ENCODE results near the gene CIPC.

Gene CIPC

DNA sequence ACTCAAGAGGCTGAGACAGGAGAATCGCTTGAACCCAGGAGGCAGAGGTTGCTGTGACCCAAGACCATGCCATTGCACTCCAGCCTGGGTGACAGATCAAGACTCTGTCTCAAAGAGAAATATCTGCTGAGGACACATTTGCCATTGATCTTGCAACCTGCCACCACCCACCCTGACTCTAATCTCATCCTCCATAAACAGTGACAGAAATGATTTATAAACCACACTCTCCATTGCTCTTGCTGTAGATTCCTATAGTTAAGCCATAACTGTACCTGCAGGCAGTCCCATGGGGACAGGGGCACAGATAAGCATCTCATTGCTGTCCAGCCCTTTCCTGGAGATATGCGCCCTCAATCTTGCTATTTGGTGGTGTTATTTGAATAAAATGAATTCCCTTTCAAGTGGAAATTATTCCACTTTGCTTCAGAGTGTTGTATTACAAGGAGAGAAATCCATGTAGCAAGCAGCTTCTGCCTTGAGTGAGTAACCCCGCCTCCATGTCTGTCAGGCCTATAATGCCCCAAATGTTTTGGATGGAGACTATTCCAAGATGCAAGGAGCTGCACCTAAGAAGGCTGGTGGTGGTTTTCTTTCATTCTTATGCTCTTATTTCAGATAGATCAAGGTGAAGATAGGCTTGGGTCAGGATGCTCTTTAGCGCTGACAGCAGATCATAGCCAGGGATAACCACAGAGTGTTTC is 46.5 kb downstream of the CIPC start:
- in situ Hi-C loops (cut with HindIII; ENCODE audit: low sequenced_read_pairs): no loop called here

DNA sequence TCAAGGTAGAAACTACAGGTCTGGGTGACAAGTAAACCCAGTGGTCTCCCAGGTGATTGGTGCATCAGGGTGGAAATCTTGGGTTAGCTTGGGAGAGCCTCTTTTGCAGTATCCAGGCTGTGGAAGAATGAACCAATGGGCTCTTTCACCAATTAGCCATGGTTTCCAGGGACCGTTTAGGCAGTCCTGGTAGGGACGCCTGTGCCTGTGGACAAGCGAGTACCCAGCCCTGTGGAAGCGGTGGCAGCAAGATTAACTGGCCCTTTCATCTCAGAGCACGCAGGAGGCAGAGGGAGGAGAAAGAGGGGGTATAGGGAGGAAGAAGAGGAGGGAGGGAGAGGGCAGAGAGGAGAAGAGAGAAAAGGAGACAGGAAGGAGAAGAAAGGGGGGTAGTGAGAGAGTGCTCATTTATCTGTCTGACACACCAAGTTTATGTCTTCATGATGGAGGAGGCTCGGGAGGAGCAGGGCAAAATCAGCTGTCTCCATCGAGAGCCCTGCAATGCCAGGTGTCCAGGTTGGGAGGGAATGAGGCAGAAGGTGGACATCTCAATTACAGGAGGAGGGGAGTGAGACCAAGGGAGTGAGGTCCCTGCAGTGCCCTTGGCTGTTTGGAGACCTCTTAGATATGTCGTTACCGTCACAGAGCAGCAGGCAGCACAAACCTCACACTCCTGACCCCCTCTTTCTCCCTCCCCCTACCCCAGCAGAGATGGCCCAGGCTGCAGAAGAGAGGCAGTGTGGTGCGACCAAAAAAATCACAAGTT is 48.1 kb downstream of the CIPC start:
- in situ Hi-C loops (cut with HindIII; ENCODE audit: low sequenced_read_pairs): no loop called here

DNA sequence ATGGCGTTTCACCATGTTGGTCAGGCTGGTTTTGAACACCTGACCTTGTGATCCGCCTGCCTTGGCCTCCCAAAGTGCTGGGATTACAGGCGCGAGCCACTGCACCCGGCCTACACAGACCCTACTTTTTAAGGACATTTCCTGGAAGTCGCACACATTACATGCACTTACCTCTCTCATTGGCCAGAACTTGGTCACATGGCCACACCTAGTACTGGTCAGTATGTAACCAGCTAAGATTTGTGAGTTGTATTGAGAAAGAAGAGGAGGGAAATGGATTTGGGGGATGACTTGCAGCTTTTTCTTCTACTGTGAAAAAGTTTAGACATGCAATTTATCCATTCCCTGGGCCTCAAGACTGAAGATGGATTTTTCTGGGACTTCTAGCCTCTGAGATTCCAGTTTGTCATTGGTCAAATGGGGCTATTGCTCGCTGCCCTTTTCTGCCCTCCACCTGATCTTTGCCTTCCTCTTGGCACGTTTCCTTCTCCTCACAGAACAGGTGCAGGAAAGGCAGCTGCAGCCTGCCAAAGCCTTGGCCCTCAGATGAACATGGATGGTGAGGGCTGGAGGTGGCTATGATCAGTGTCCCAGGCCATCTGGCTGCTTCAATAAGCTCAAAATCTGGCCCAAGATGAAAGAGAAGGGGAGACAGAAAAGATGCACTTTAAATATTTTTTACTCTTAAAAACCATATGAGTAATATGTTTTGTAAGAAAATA is 50.6 kb downstream of the CIPC start:
- in situ Hi-C loops (cut with HindIII; ENCODE audit: low sequenced_read_pairs): no loop called here

DNA sequence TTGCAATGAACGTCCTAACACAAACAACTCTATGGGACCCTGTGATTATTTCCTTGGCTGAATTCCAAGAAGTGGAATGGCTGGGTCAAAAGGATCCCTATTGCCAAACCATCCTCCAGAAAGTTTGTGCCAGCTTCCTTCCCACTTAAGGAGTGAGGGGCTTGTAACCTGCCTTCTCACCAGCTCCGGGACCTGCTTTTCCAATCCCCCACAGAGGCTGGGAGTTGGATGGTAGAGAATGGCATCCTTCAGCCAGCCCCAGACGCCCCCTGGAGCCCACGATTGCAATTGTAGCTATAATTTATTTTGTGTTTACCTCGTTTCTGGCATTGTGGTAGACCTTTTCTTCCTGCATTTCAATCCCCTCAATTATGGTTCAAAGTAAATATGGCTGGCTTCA is 53.2 kb downstream of the CIPC start:
- in situ Hi-C loops (cut with HindIII; ENCODE audit: low sequenced_read_pairs): no loop called here

DNA sequence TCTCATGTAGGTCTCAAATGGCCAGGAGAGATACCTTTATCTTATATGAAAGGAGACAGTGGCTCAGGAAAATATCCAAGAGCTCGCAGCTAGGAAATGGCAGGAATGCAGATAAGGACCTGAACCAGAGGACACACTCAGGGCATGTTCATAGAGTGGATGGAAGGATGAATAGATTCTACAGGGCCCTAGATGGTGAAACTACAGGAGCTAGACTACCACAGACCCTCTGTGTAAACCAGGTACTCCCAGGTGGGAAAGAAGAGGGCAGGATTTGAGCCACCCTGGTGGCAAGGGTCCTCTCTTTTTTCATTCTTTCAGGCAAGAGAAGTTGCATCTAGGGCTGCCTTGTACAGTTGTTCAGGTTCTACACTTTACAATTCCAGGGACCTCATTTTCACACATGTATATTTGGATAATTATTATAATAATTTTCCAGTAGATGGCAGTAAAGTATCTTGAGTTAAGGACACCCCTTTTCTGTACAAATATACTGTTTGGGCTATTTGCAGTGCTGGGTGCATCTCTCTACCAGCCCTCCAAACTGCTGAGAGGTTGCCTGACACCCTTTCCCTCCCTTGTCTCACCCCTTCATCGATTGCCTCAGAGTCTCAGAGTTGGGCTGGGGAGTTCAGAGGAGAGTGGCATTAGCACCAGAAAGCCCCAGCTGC is 54.0 kb downstream of the CIPC start:
- in situ Hi-C loops (cut with HindIII; ENCODE audit: low sequenced_read_pairs): no loop called here

DNA sequence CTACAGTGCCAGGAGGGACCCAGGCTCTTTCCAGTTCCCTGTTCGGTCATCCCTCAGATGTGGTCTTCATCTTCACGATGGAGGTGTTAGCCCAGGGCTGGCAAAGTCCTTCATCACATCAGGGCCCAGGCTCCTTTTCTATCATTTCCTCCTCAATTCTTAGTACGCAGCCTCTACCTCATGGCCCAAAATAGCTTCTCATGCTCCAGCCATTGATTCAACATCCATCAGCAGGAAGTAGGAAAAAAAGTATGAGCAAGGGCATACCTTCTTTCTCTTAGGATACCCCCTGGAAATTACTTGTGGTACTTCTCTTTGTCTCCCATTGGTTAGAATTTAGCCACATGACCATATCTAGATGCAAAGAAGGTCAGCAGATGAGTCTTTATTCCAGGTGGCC is 55.7 kb downstream of the CIPC start:
- in situ Hi-C loops (cut with HindIII; ENCODE audit: low sequenced_read_pairs): no loop called here

DNA sequence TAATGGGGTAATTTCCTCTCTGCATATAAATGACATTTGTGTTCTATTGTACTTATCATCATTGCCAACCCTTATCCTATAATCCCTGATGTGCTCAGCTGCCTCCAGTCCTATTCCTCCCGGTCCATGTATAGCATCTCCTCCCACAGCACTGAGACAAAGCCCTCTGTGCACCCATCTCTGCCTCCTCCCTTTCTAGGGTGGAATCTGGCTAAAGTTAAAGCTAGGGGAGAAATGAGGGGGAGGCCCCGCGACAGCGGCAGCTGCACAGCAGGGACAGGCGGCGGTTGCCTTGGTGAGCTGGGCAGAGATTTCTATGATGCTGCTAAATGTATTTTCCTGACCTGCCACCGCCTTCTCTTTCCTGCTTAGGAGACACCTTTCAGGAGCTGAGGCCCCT is 56.4 kb downstream of the CIPC start:
- in situ Hi-C loops (cut with HindIII; ENCODE audit: low sequenced_read_pairs): no loop called here

DNA sequence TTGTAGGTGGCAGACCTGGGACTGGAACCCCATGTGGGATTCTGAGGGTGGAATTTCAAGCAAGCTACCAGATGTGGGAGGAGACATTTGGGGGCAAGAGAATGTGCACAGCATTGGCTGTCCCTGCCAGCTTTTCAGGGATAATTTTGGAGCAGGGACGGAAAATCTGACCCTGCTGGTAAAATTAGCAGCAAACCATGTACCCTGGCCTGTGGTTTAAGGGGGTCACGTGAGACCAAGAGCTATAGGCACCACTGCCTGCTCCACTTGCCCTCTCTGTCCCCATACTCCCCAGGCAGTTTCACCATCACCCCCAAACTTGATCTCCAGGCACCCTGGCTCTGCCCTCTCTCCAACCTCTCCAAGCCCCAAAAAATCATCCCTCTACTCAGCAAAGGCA is 57.0 kb downstream of the CIPC start:
- in situ Hi-C loops (cut with HindIII; ENCODE audit: low sequenced_read_pairs): no loop called here

DNA sequence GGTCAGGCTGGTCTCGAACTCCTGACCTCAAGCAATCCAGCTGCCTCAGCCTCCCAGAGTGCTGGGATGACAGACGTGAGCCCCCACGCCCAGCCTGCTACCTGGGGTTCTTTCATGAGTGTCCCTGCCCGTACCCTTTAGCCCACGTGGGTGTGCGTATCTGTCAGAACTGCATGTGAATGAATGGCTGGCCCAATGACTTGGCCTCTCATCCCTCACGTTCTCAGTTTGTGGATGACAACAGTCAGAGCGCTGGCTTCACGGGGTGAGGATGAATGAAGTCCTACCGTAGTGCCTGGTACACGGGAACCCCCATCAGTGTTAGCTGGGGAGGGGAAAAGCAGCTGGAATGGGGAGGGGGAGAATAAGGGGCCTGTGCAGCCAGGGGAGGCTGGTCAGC is 59.7 kb downstream of the CIPC start:
- in situ Hi-C loops (cut with HindIII; ENCODE audit: low sequenced_read_pairs): no loop called here

DNA sequence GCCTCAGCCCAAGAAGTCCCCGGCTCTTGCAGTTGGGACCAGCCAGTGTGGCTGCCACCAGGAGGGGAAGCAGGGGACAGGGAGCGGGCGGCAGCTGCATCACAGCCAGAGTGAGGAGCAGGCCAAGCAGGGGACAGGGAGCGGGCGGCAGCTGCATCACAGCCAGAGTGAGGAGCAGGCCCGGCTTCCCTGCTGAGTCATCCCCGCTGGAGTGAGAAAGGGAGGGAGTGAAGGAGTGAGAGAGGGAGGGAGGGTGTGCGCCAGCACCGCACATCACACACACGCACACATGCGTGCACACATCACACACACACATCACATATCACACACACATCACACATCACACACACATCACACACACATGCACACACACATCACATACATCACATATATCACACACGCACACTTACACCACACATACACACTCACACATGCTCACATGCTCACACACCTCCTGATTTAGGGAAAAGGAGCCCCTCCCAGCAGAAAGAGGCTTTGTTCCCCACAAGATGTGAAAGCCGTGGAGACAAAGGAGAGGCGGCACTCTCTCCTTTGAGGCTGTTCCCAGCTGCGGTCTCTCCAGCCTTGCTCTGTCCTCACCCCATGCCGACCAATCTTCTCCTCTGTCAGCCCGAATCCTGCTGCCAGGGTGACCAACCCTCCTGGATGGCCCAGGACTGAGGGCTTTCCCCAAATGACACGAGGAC is 60.3 kb downstream of the CIPC start:
- in situ Hi-C loops (cut with HindIII; ENCODE audit: low sequenced_read_pairs): no loop called here

DNA sequence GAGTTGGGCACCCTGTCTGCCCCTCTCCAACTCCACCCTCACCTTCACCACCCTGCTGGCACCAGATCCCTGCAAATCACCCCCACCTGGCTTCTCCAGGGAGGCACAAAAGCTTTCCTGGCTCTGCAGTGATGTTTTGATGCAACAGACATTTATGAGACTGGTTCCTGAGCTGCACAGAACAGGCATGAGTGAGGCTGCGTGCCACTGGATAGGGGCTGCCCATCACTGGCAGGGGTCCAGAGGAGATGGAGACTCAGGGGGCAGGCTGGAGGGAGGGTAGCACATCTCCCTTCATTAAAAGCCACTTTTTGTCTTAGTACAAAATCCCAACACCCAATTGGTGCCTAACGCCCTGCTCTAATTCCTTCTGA is 60.8 kb downstream of the CIPC start:
- in situ Hi-C loops (cut with HindIII; ENCODE audit: low sequenced_read_pairs): no loop called here

DNA sequence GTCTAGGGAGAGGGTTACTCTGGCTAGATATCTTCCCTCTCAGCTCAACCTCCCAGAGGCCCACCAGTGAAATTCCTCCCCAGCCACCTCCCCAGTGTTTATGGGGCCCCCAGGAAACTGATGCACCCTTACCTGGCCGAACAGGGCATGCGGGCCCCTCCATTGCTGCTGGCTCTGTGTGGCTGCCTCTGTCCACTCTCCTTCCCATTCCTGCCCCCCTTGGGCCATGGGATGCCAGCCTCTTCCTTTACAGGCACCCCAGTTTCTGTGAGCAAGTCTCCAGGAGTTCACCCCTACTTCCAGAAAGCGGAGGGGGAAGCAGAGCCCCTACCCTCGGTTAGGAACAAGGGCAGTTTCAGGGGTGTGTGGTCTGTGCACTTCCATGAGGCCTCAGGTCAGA is 63.0 kb downstream of the CIPC start:
- in situ Hi-C loops (cut with HindIII; ENCODE audit: low sequenced_read_pairs): no loop called here

Measured in endothelial cell of hepatic sinusoid (primary cell).